GM19397 (cell line): ENCODE measurements around the gene TDRD6.
"Not testable (repeated sequence)": the region's sequence is repeated elsewhere in the genome, so short reads cannot be mapped to it uniquely, and the experiment has no call there.

Experiments
- ATAC-seq: cut with Tn5 transposase; IDR thresholded peaks from one replicate; pipeline ENCODE4 v1.9.1; 2021; ENCODE audit warnings: mild to moderate bottlenecking, moderate library complexity; ENCODE audit not compliant: unreplicated experiment

TDRD6 gene, protein sequence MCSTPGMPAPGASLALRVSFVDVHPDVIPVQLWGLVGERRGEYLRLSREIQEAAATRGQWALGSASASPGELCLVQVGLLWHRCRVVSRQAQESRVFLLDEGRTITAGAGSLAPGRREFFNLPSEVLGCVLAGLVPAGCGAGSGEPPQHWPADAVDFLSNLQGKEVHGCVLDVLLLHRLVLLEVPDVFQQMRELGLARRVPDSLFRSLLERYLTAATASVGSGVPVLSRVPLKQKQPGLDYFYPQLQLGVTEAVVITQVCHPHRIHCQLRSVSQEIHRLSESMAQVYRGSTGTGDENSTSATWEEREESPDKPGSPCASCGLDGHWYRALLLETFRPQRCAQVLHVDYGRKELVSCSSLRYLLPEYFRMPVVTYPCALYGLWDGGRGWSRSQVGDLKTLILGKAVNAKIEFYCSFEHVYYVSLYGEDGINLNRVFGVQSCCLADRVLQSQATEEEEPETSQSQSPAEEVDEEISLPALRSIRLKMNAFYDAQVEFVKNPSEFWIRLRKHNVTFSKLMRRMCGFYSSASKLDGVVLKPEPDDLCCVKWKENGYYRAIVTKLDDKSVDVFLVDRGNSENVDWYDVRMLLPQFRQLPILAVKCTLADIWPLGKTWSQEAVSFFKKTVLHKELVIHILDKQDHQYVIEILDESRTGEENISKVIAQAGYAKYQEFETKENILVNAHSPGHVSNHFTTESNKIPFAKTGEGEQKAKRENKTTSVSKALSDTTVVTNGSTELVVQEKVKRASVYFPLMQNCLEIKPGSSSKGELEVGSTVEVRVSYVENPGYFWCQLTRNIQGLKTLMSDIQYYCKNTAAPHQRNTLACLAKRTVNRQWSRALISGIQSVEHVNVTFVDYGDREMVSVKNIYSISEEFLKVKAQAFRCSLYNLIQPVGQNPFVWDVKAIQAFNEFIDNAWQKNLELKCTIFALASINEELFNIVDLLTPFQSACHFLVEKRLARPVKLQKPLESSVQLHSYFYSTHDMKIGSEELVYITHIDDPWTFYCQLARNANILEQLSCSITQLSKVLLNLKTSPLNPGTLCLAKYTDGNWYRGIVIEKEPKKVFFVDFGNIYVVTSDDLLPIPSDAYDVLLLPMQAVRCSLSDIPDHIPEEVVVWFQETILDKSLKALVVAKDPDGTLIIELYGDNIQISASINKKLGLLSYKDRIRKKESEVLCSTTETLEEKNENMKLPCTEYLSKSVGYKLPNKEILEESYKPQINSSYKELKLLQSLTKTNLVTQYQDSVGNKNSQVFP (N-terminal part only)

DNA sequence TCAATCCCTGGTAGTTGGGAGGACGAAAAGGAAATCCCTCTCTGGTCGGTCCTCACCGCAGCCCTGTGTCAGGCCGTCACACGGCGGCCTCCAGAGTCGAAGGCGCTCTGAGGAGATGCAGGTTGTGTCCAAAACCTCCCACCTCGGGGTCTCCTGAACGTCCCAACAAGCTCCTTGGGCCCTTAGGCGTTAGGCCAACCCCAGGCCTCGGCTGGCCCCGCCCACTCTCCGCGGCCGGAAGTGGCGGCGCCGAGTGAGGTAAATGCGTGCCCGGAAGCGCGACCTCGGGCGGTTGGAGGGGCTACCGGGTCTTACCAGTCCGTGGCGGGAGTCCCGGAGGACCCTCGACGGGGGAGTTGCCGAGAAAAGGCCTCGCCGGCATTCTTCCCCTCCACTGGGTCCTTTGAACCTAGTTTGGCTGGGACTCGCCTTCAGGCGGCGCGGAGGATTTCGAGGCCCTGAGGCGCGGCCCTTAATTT is at the start of gene TDRD6:
Gene TDRD6 (plus strand): TSS at position 267 of the 479 bp plus-strand sequence. CDS start 244 bp downstream, outside the sequence.
- ATAC-seq, result no peak

DNA sequence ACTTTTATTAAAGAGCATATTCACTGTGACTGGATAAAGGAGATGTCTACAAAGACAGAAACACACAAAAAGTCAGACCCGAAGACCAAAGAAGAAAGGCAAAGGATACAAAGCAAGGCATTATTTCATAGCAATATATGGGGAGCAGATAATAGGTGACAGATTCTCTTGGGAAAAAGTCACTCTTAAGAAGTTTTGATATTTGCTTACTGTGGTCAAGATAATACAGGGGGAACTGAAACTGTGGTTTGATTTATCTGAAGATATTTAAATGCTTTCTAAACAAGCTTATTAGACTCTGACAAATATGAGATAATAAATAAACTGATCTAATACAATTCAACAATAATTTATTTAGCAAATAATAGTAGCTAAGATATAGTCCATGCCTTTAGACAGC is 49.8 kb upstream of the TDRD6 start:
- no peak for ATAC-seq

DNA sequence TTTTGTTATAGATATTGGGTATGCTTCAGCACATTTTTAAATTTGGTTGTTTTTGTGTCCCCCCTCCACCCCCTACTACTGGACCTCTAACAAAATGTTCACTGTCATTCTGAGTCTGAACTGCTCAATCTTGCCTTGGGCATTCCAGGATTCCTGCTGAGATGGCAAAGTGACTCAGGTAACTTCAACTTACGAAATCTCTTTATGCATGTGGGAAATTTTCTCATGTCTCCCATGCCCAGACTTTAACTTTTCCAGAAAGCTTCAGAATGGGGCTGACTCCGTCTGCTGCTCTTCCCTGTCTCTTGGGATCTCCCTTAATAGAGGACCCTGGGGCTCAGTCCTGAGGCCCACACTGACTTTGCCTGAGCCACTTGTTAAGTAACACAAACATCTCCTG is 49.0 kb upstream of the TDRD6 start:
- ATAC-seq, result no peak

DNA sequence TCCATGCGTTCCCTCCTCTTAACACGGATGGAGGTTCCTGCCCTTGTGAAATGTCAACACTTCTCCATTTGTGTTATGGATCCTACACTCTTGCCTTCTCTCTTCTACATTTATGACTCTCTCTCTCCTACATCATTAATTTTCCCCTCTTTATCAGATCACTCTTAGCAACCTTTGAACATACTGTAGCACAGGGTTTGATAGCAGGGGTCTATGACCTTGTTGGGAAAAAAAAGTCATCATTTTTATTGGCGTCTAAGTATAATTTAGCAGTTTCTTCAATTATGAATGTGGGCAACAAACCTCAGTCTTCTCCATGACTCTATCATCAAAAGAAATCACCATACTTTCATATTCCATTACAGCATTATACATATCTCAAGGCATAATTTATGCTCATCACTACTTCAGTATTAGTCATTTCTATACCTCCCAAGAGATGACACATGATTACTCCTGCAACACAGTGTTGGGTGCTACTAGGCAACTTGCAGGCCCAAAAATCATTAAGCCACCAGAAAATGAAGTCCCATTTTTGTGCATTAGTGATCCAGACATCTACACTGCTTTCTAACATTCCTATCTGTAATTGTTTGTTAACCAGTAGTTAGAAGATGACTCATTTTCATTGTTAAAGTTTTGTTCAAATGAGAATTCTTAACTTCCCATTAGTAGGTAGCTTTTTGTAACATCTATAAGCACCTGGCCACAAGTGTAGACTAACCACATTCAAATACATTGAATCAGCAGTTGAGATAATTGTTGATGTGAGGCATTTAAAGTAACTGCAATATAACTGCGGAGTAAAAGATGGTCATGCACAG is 44.5 kb upstream of the TDRD6 start:
- no peak for ATAC-seq

DNA sequence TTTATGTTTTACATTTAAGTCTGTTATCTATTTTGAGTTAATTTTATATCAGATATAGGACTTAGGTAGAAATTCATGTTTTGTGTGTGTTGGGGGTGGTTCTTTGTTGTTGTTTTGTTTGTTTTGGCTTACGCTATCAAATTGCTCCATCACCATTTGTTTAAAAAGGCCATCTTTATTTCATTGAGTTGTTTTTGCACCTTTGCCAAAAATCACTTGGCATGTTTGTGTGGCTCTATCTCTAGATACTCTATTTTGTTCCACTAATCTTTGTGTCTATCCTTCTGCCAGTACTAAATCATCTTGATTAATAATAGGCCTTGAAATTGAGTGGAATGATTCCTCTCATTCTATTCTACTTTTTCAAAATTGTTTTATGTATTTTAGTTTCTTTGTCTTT is 42.4 kb upstream of the TDRD6 start:
- ATAC-seq, result no peak

DNA sequence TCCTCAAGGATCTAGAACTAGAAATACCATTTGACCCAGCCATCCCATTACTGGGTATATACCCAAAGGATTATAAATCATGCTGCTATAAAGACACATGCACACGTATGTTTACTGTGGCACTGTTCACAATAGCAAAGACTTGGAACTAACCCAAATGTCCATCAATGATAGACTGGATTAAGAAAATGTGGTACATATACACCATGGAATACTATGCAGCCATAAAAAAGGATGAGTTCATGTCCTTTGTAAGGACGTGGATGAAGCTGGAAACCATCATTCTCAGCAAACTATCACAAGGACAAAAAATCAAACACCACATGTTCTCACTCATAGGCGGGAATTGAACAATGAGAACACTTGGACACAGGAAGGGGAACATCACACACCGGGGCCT is 39.6 kb upstream of the TDRD6 start:
- ATAC-seq, result not testable (repeated sequence)

DNA sequence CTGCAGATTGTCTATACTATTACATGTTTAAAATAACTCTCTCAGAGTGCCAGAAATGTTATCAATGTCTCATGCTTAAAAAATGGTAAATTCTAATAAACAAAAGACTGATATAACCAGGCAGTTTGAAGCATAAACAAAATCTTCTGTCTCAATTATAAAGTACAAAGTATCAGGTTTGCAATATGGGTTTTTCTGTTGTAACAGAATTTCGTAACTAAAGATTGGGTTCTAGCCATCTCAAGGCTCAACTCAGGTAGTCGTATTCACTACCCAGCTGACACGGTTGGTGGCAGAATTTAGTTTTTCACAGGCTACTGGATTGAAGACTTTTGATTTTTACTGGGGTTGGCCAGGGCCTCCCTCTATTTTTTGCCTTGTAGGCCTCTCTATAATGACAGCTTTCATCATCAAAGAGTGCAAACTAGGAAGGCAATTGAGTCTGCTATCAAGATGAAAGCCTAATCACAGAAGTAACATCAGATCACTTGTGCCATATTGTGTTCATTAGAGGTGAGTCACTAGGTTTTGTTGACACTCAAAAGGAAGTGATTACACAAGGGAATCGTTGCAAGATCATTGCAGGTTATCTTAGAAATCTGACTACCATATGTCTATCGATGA is 38.7 kb upstream of the TDRD6 start:
- ATAC-seq, result no peak

DNA sequence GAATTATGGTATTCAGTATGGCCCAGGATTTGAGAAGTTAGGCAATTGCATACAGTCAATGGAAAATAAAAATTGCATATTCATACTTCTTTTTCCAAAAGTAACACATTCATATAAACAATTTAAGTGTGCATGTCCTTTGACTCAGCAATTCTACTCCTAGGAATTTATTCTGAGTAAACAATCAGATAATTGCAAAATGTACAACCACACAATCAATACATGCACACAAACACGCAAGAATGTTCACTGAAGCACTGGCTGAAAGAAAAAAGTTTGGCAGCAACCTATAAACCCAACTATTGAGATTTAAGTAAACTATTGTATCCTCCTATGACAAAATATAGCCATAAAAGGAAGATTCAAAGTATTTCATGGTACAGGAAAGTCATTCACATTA is 36.7 kb upstream of the TDRD6 start:
- no peak for ATAC-seq

DNA sequence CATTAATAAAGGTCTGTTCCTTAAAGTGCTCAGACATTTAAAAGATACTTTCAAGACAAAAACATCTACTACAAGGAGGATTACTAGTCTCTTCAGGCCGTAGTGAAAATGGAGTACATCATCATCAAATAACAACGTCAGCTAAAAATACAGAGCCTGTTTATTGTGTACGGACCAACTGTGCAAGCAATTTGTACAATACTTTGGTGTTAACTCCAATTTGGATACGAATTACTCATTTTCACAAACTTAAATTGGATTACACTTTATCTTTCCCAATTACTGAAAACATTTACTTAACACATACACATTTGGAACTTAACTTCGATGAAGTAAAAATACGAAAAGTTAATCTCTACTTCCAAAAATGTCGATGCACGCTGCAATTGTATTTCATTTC is 35.9 kb upstream of the TDRD6 start:
- ATAC-seq, result no peak

DNA sequence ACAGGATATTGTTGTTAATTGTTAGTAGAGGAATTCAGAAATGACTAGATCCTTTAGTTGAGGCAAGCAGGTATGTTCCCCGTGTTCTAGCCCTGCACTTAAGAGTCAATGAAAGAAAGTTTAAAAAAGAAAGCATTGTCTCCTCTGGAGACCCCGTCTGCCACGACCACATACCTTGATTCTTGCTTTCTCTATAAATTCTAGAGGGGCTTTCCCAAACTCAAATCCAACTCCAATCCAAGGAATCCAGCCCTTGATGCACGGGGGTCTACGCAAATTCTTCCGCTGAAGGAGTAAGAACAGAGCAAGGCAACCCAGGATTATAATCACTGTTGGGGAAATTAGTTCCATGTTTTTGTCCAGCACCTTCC is 35.5 kb upstream of the TDRD6 start:
- no peak for ATAC-seq

DNA sequence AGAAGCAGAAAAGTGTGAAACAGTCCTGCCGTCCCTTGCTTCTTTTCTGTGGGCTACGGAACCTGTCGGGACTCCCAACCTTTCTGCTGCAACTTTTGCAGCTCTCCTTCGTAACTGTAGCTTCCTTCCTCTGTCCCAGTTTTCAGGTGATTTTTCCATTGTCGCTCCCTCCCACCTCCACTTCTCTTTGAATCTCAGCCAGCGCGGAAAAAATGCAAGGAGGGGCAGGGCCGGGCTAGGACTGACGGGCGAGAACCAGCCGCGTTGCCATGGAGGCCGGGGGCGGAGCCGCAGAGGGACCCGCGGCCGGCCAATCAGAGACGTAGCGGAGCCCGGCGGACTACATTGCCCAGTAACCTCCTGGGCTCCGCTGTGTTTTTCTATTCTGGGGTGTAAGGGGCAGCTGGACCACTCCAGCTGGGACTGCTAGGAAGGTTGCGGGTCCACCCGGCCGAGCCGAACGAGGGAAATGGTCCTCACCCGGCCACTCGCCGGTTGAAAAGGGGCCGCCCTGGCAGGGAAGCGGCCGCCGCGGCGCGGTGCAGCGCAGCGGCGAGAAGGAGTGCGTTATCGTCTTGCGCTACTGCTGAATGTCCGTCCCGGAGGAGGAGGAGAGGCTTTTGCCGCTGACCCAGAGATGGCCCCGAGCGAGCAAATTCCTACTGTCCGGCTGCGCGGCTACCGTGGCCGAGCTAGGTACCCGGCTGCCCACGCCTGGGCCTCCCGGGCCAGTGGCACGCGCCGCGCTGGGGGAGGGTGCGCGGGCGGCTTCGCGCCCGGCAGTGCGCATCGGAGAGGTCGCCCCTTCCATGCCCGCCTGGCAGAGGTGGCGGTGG is 34.9 kb upstream of the TDRD6 start, which contains the start of the genes CYP39A1 and SLC25A27:
Gene CYP39A1 (minus strand): TSS at position 216 of the 836 bp plus-strand sequence. CDS start 236 bp downstream, outside the sequence.
Gene SLC25A27 (plus strand): TSS at position 373 of the 836 bp plus-strand sequence. CDS start 218 bp downstream, at position 591.
- ATAC-seq, result peak; percentile 100

DNA sequence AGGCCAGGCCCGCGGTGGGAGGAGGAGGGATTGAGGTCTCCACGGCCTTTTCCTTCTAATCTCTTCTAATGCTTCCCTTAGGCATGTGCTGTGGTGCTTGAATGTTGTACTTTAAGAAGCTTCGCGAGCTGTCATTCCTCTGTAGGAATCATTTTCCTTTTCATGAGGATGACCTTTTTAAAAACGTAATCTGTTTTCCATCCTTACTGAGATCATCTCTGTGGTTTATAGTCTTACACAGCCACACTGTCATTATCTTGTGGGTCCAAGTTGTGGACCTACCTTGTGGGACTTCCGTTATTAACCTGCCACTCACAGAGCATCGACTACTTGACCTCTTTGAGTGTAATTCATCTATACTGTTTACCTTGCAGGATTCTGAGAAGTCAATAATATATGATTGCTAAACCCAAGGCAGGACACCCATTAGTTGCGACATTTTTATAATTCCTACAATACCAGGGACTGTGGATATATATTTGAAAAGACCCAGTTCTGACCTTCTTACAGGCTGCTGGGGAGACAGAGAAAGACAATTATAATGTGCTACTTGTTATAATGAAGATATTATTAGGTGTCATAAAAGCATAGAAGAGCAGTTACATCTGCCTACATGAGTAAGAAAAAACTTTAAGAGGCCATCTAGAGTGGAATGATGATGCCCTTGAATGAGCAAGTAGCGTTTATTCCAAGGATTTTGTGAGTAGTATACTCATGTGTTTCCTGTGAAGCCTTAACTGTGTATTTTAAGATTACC is 34.1 kb upstream of the TDRD6 start:
- ATAC-seq, result no peak

DNA sequence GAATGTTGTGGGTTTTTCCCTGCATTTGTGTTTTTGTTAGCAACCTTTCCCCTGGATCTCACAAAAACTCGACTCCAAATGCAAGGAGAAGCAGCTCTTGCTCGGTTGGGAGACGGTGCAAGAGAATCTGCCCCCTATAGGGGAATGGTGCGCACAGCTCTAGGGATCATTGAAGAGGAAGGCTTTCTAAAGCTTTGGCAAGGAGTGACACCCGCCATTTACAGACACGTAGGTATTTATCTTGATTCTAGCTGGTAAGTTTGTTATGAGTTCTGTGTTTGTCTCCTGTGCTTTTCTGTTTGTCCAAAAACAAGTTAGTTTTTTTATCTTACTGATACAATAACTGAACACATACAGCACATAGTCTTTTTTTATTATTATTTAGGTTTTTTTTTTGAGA is 31.9 kb upstream of the TDRD6 start:
- no peak for ATAC-seq

DNA sequence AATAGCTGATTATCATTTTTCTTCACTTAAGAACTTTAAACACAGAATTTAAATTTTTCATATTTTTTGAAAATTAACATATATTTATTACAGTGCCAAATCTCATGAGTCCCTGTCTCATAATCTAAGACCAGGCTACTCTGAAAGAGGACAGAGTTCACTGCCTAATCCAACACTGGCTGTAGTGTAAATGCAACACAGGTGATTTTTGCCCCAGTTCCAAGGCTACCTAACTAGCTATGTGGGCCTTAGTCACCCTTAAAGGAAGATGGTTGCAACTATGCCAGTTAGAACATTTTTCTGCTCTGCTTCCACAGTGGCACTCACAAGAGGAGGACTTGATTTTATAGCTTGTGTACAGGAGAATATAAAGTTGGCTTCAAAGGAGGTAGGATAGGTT is 30.0 kb upstream of the TDRD6 start:
- no peak for ATAC-seq

DNA sequence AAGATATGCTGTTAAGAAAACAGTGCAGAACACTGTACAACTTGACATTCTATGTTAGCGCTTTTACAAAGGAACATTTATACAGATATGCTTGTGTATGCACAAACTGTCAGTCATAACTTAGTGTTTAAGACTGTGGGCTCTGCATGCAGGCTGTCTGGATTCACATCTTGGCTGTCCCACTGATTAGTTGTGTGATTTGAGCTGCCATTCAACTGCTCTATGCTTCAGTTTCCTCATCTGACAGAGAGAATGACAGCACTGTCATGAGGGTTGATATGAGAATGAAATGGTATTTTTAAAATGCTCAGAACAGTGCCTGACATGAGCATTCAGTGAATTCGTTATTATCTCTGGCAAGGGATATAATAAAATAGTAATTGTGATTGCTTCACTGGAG is 26.2 kb upstream of the TDRD6 start:
- ATAC-seq, result no peak

DNA sequence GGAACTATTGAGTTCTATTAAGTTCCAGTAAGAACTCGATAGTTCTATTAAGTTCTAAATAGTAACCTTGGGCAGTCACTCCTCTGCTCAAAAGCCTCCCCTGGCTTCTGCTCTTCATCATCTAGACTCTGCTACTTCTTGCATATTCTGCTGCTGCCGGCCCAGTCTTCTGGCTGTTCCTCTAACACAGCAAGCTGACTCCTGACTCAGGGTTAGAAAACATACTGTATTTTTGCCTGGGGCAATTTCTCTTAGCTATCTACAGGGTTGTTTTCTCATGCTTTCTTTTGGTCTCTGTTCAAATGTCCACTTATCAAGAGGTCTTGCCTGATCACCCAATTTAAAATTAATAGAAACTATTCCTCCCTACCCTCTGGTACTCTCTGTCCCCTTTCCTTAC is 20.3 kb upstream of the TDRD6 start:
- ATAC-seq, result no peak

DNA sequence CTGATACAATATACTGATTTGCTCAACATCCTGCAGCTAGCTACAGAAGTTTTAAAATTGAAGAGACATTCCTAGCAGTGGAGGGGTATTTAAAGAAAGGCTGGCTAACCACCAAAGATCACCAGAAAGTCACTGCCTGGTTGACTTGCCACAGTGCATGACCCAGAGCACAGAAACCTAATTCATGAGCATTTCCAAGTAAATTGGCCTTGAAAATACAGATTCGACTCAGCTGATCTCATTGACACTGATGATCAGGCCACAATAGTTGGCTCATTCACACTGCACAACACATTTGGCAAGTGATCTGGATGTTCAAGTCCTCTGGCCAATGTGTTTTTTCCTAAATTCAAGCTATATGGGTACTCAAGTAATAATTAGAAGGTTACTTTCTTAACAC is 13.3 kb upstream of the TDRD6 start:
- no peak for ATAC-seq
